Caco-2 (cell line): ENCODE data around the gene DEPP1. TPM values are rescaled to one million over a fixed set of nuclear protein-coding genes. Genes with fewer than 3 reads are reported as not detected.

Experiments
- BruUV-seq: library from RNA; stranded (reverse); fragments of 400-500 nt; replicated peaks from 2 replicates; lab custom pipeline; 2021; lab: Mats Ljungman, UMichigan
- CTCF ChIA-PET: fragments of 300-600 bp; sonication (Branson Sonifier 250); formaldehyde crosslinking; loops from one replicate; lab custom pipeline; 2022; ENCODE audit warnings: antibody characterized with exemption; lab: Charles Lee
- POLR2A ChIA-PET: fragments of 300-600 bp; sonication (Branson Sonifier 250); formaldehyde crosslinking; loops from one replicate; lab custom pipeline; 2022; ENCODE audit warnings: antibody characterized with exemption; lab: Charles Lee
- DNase-seq, 2 experiments: peaks; one replicate each; pipeline versions ENCODE4 v3.0.0 to v3.0.0-alpha.2; 2020 to 2022
- H3K27me3 ChIP-seq: replicated peaks from 2 replicates; pipeline ENCODE4 v1.6.0; 2011; ENCODE audit warnings: low read length; ENCODE audit not compliant: control insufficient read depth, insufficient read depth
- H3K36me3 ChIP-seq: 2 replicates; pipeline ENCODE4 v1.5.1; 2011; ENCODE audit warnings: low read length; ENCODE audit not compliant: control insufficient read depth, insufficient read depth
- H3K4me1 ChIP-seq: fragments of 250-450 bp; sonication (Bioruptor Pico); 2 replicates; pipeline ENCODE4 v1.5.1; 2020; ENCODE audit warnings: mild to moderate bottlenecking
- H3K4me3 ChIP-seq: 2 replicates; pipeline ENCODE4 v1.5.1; 2011; ENCODE audit warnings: low read depth, mild to moderate bottlenecking, control low read depth, low read length
- H3K9me3 ChIP-seq: fragments of 250-450 bp; sonication (Bioruptor Pico); 2 replicates; pipeline ENCODE4 v1.5.1; 2020; ENCODE audit warnings: mild to moderate bottlenecking, moderate library complexity
- H3K27ac Mint-ChIP-seq: one replicate; pipeline ENCODE4 v1.8.0; 2022; ENCODE audit warnings: mixed read lengths; ENCODE audit not compliant: unreplicated experiment
- H3K27me3 Mint-ChIP-seq: one replicate; pipeline ENCODE4 v1.8.0; 2022; ENCODE audit warnings: mixed read lengths; ENCODE audit not compliant: insufficient read depth, unreplicated experiment
- H3K36me3 Mint-ChIP-seq: one replicate; pipeline ENCODE4 v1.8.0; 2022; ENCODE audit warnings: mild to moderate bottlenecking, mixed read lengths; ENCODE audit not compliant: insufficient read depth, unreplicated experiment
- H3K4me1 Mint-ChIP-seq: one replicate; pipeline ENCODE4 v1.8.0; 2022; ENCODE audit warnings: low read depth, mixed read lengths; ENCODE audit not compliant: unreplicated experiment
- H3K4me3 Mint-ChIP-seq: one replicate; pipeline ENCODE4 v1.8.0; 2022; ENCODE audit warnings: mild to moderate bottlenecking, moderate library complexity, mixed read lengths; ENCODE audit not compliant: unreplicated experiment
- H3K9me3 Mint-ChIP-seq: one replicate; pipeline ENCODE4 v1.8.0; 2022; ENCODE audit warnings: mixed read lengths; ENCODE audit not compliant: unreplicated experiment
- CTCF ChIP-seq, 2 experiments: fragments of 200-600 bp in 1 of 2; IDR thresholded peaks; 1 replicate in 1 of 2; 2 replicates in 1 of 2; pipeline versions ENCODE4 v1.5.1 to v1.8.0; 2011 to 2022; ENCODE audit warnings: antibody characterized with exemption in 1 of 2, control low read depth in 1 of 2, inconsistent platforms in 1 of 2, low read depth in 1 of 2, low read length in 1 of 2, mild to moderate bottlenecking in 1 of 2, moderate library complexity in 1 of 2; ENCODE audit not compliant: insufficient read depth in 1 of 2, severe bottlenecking in 1 of 2, unreplicated experiment in 1 of 2
- intact Hi-C: fragments of 100-400 bp; cut with micrococcal nuclease; formaldehyde crosslinking; loops from one replicate; pipeline ENCODE4 v1.10.0; 2022; ENCODE audit not compliant: unreplicated experiment
- total RNA-seq: library from RNA; stranded (reverse); gene quantifications from 2 replicates; pipeline ENCODE4 v1.2.3, GENCODE V29; 2022

DEPP1 gene
- total RNA-seq, 1 experiment from 2014 or later: 13.6 TPM

DNA sequence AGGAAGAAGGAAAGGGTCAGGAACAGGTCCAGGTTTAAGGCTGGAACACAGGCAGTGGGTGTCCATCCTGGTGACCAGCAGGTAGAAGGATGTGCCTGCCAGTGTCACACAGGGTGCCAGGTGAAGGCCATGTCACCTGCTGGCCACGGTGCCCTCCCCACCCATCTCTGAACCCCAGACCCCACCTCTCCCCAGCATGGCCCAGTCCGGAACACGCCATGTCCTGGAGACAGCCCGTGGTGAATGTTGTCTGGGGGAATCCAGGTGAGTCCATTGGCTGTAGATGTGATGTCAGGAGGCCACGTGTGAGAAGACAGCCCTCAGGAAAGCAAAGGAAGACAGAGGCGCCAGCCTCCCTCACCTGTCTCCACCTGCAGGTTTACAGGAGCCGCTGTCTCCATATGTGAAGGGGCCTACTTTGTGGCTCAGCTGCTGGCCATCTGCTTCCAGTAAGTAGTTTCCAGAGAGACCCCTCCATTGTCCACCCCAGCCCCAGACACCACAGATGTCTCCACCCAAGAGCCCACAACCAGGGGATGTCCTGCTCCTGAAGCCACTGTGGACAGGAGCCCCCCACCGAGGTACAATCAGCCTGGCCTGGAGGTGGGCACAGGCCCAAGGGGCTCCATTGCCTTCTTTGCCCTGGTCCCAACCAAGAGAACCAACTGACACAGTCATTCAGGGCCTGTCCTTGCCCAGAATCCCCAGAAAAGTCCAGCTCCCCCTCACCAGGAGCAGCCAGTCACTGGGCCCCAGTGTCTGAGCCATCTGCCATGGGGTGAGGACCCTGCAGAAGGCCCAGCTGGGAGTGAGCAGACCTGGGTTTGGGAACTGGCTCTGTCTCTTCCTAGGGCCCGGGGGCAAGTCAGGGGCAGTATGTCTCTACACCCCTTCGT is 46.7 kb downstream of the DEPP1 start:
- DNase-seq: no peak

GRCh38 chr10:44930904-44931620 is 47.5 kb downstream of the DEPP1 start:
- Mint-ChIP-seq H3K9me3 (no peaks in the 10 kb centered on the region), H3K27me3 (peaks cover 5% of the 10 kb centered on the region), H3K4me1 (peaks cover 20% of the 10 kb centered on the region), H3K27ac (no peak overlapping the region), H3K36me3 (no peaks in the 10 kb centered on the region), H3K4me3 (no peak overlapping the region)
- intact Hi-C loops: no loop called here
- H3K4me3 ChIP-seq: no peak overlapping the region
- TF ChIP-seq CTCF (IDR thresholded peaks at IDR 0.05; ENCODE audit: insufficient read depth in 1 of 2, low read depth in 1 of 2, low read length in 1 of 2, severe bottlenecking in 1 of 2, unreplicated experiment in 1 of 2): no peak
- no peaks in the 10 kb centered on the region for H3K9me3 ChIP-seq
- DNase-seq: peak in 1 of 2 experiments; percentile 30
- peaks cover 36% of the 10 kb centered on the region for H3K4me1 ChIP-seq
- H3K36me3 ChIP-seq: no peaks in the 10 kb centered on the region
- no TSS peak for BruUV-seq
- ChIA-PET CTCF (interaction anchor here (0.6 to 2.4 kb wide), 3 partner anchors 45 to 59 kb away, joined by 3 to 36 read pairs (median 3); no protein-coding TSS in a partner anchor), POLR2A (no interaction called here)
- no peaks in the 10 kb centered on the region for H3K27me3 ChIP-seq

More for the DNA sequence above, 46.7 kb downstream of the DEPP1 start:
- H3K4me3 ChIP-seq: no peak overlapping the region
- CTCF ChIA-PET: interaction anchor here (0.6 to 3.0 kb wide), 18 partner anchors 14 to 75 kb away, joined by 3 to 36 read pairs (median 10); partner anchors contain the start of genes DEPP1, RASSF4 and TMEM72
- no peaks in the 10 kb centered on the region for H3K36me3 ChIP-seq
- TF ChIP-seq CTCF (IDR thresholded peaks at IDR 0.05; ENCODE audit: insufficient read depth in 1 of 2, low read depth in 1 of 2, low read length in 1 of 2, severe bottlenecking in 1 of 2, unreplicated experiment in 1 of 2): no peak
- no peaks in the 10 kb centered on the region for H3K36me3 Mint-ChIP-seq
- no TSS peak for BruUV-seq
- H3K27me3 Mint-ChIP-seq: peaks cover 5% of the 10 kb centered on the region
- no peak overlapping the region for H3K4me3 Mint-ChIP-seq
- H3K27me3 ChIP-seq: no peaks in the 10 kb centered on the region
- H3K27ac Mint-ChIP-seq: no peak overlapping the region
- POLR2A ChIA-PET: interaction anchor here (1.0 to 1.2 kb wide), 2 partner anchors 44 to 47 kb away, joined by 7 to 10 read pairs; partner anchors contain the start of gene DEPP1
- intact Hi-C loops: loop anchor here (1.0 kb wide), 5 partner anchors 27 to 69 kb away; partner anchors contain the start of gene RASSF4
- H3K9me3 ChIP-seq: no peaks in the 10 kb centered on the region
- peaks cover 20% of the 10 kb centered on the region for H3K4me1 Mint-ChIP-seq
- peaks cover 37% of the 10 kb centered on the region for H3K4me1 ChIP-seq
- H3K9me3 Mint-ChIP-seq: no peaks in the 10 kb centered on the region
